HepG2 (cell line): ENCODE results near the gene TTPAL. TPM values are rescaled to one million over a fixed set of nuclear protein-coding genes. Genes with fewer than 3 reads are reported as not detected.

ENCODE experiments used
- EED ChIP-seq: sonication (generic); formaldehyde crosslinking; IDR thresholded peaks from 2 replicates; pipeline ENCODE4 v1.5.0; 2020; ENCODE audit warnings: mild to moderate bottlenecking, missing genetic modification reagents
- FOXK1 ChIP-seq: sonication (generic); formaldehyde crosslinking; IDR thresholded peaks from 2 replicates; pipeline ENCODE4 v1.4.0; 2020; ENCODE audit warnings: low read depth, missing genetic modification reagents, borderline replicate concordance
- NR2F1 ChIP-seq, 2 experiments: fragments of 450-650 bp in 1 of 2; formaldehyde crosslinking in 1 of 2; IDR thresholded peaks; 2 replicates each; pipeline versions ENCODE4 v1.5.0 to v1.6.1; 2016 to 2020; ENCODE audit warnings: mild to moderate bottlenecking in 1 of 2, missing compliant biosample characterization in 1 of 2, missing genetic modification reagents in 1 of 2, moderate library complexity in 1 of 2
- PRMT3 ChIP-seq: sonication (generic); formaldehyde crosslinking; IDR thresholded peaks from 2 replicates; pipeline ENCODE4 v1.8.1; 2022; ENCODE audit warnings: low read depth, mild to moderate bottlenecking, moderate library complexity, missing genetic modification reagents, borderline replicate concordance
- RBM22 ChIP-seq: fragments of 200-400 bp; formaldehyde crosslinking; optimal IDR thresholded peaks from 2 replicates; pipeline ENCODE3; 2017; ENCODE audit warnings: mild to moderate bottlenecking, low read length, moderate library complexity
- SNAI1 ChIP-seq: sonication (generic); formaldehyde crosslinking; IDR thresholded peaks from 2 replicates; pipeline ENCODE4 v1.5.0; 2020; ENCODE audit warnings: mild to moderate bottlenecking, missing genetic modification reagents, borderline replicate concordance
- SRSF4 ChIP-seq: fragments of 200-400 bp; formaldehyde crosslinking; IDR thresholded peaks from one replicate; pipeline ENCODE4 v1.6.1; 2018; ENCODE audit warnings: mild to moderate bottlenecking, low read depth, low read length, moderate library complexity; ENCODE audit not compliant: poor library complexity, severe bottlenecking
- TP53 ChIP-seq: sonication (generic); formaldehyde crosslinking; conservative IDR thresholded peaks from 2 replicates; pipeline ENCODE4 v1.4.0; 2020; ENCODE audit warnings: missing genetic modification reagents
- ZBTB38 ChIP-seq: sonication (generic); formaldehyde crosslinking; IDR thresholded peaks from 2 replicates; pipeline ENCODE4 v1.5.1; 2020; ENCODE audit warnings: mild to moderate bottlenecking, missing genetic modification reagents
- ZFP90 ChIP-seq: sonication (generic); formaldehyde crosslinking; IDR thresholded peaks from 2 replicates; pipeline ENCODE4 v1.8.0; 2022; ENCODE audit warnings: missing genetic modification reagents, mild to moderate bottlenecking, inconsistent platforms, borderline replicate concordance
- ZFYVE20 ChIP-seq: sonication (generic); formaldehyde crosslinking; IDR thresholded peaks from 2 replicates; pipeline ENCODE4 v1.8.0; 2023; ENCODE audit warnings: low read depth, mild to moderate bottlenecking, moderate library complexity, missing genetic modification reagents, borderline replicate concordance
- ZMYM2 ChIP-seq: sonication (generic); formaldehyde crosslinking; IDR thresholded peaks from 2 replicates; pipeline ENCODE4 v1.8.0; 2022; ENCODE audit warnings: mild to moderate bottlenecking, missing genetic modification reagents
- ZNF12 ChIP-seq: sonication (generic); formaldehyde crosslinking; IDR thresholded peaks from 2 replicates; pipeline ENCODE4 v1.5.0; 2020; ENCODE audit warnings: missing genetic modification reagents
- ZNF24 ChIP-seq: fragments of 450-650 bp; IDR thresholded peaks from 2 replicates; pipeline ENCODE4 v1.6.1; 2017; ENCODE audit warnings: antibody characterized with exemption, mild to moderate bottlenecking
- ZNF496 ChIP-seq: sonication (generic); formaldehyde crosslinking; IDR thresholded peaks from 2 replicates; pipeline ENCODE4 v1.8.1; 2023; ENCODE audit warnings: mild to moderate bottlenecking, moderate library complexity, missing genetic modification reagents; ENCODE audit not compliant: insufficient replicate concordance
- ZNF501 ChIP-seq: sonication (generic); formaldehyde crosslinking; IDR thresholded peaks from 2 replicates; pipeline ENCODE4 v1.5.1; 2020; ENCODE audit warnings: mild to moderate bottlenecking, moderate library complexity, missing genetic modification reagents
- ZNF619 ChIP-seq: sonication (generic); formaldehyde crosslinking; IDR thresholded peaks from 2 replicates; pipeline ENCODE4 v1.4.0; 2020; ENCODE audit warnings: mild to moderate bottlenecking, missing genetic modification reagents
- ZNF75D ChIP-seq: sonication (generic); formaldehyde crosslinking; IDR thresholded peaks from 2 replicates; pipeline ENCODE4 v1.8.1; 2023; ENCODE audit warnings: missing genetic modification reagents, mild to moderate bottlenecking, borderline replicate concordance
- ZNF772 ChIP-seq: sonication (generic); formaldehyde crosslinking; IDR thresholded peaks from 2 replicates; pipeline ENCODE4 v1.5.0; 2020; ENCODE audit warnings: mild to moderate bottlenecking, missing genetic modification reagents
- ZNF883 ChIP-seq: sonication (generic); formaldehyde crosslinking; IDR thresholded peaks from 2 replicates; pipeline ENCODE4 v1.5.1; 2020; ENCODE audit warnings: mild to moderate bottlenecking, missing genetic modification reagents; ENCODE audit errors: not compliant biosample characterization
- polyA plus RNA-seq, 8 experiments: library from polyadenylated mRNA; depleted of rRNA in 3 of 8; stranded (reverse) in 7 of 8; unstranded in 1 of 8; fragments of >200 nt; fragmentation: Illumina TruSeq in 4 of 8; extraction: Trizol in 4 of 8; gene quantifications; 2 replicates each; pipeline versions ENCODE4 v1.2.1 to v1.2.3, GENCODE V29; 2011 to 2016; ENCODE audit warnings: low read depth in 4 of 8, missing spikeins in 1 of 8, mixed read lengths in 1 of 8; ENCODE audit not compliant: insufficient read depth in 1 of 8
- total RNA-seq, 5 experiments: library from RNA; depleted of rRNA; stranded (reverse); fragments of >200 nt; fragmentation: Illumina TruSeq; extraction: Trizol; gene quantifications; 2 replicates each; pipeline ENCODE4 v1.2.3, GENCODE V29; 2016; ENCODE audit warnings: low read depth in 1 of 5
- TF ChIP-seq, protein P1 (sequence below): sonication (generic); formaldehyde crosslinking; IDR thresholded peaks from 2 replicates; pipeline ENCODE4 v1.4.0; 2020; ENCODE audit warnings: mild to moderate bottlenecking, missing genetic modification reagents, borderline replicate concordance
- TF ChIP-seq, protein P2 (sequence below): sonication (generic); formaldehyde crosslinking; conservative IDR thresholded peaks from 2 replicates; pipeline ENCODE4 v1.8.0; 2022; ENCODE audit warnings: missing genetic modification reagents

Gene TTPAL
- total and polyA plus RNA-seq, 2 of the 13 experiments (the other 11 are each of a cell fraction or from before 2014, with no cell fraction given): 4.3 to 18.8 TPM

- no peak for TF ChIP-seq PRMT3 (CRISPR knock-in tag)
- TF ChIP-seq ZNF12: no peak
- no peak for TF ChIP-seq SRSF4
- peak; percentile 80 for TF ChIP-seq ZFP90 (CRISPR knock-in tag)
- 0 out of 2 replicates have a peak, but pooled peaks have one; percentile 18 for TF ChIP-seq TP53 (CRISPR knock-in tag)
- no peak for TF ChIP-seq ZNF496
- TF ChIP-seq ZNF772 (CRISPR knock-in tag): no peak
- TF ChIP-seq ZBTB38 (CRISPR knock-in tag): 0 out of 2 replicates have a peak, but pooled peaks have one; percentile 16
- no peak for TF ChIP-seq ZNF883
- TF ChIP-seq, protein P1, sequence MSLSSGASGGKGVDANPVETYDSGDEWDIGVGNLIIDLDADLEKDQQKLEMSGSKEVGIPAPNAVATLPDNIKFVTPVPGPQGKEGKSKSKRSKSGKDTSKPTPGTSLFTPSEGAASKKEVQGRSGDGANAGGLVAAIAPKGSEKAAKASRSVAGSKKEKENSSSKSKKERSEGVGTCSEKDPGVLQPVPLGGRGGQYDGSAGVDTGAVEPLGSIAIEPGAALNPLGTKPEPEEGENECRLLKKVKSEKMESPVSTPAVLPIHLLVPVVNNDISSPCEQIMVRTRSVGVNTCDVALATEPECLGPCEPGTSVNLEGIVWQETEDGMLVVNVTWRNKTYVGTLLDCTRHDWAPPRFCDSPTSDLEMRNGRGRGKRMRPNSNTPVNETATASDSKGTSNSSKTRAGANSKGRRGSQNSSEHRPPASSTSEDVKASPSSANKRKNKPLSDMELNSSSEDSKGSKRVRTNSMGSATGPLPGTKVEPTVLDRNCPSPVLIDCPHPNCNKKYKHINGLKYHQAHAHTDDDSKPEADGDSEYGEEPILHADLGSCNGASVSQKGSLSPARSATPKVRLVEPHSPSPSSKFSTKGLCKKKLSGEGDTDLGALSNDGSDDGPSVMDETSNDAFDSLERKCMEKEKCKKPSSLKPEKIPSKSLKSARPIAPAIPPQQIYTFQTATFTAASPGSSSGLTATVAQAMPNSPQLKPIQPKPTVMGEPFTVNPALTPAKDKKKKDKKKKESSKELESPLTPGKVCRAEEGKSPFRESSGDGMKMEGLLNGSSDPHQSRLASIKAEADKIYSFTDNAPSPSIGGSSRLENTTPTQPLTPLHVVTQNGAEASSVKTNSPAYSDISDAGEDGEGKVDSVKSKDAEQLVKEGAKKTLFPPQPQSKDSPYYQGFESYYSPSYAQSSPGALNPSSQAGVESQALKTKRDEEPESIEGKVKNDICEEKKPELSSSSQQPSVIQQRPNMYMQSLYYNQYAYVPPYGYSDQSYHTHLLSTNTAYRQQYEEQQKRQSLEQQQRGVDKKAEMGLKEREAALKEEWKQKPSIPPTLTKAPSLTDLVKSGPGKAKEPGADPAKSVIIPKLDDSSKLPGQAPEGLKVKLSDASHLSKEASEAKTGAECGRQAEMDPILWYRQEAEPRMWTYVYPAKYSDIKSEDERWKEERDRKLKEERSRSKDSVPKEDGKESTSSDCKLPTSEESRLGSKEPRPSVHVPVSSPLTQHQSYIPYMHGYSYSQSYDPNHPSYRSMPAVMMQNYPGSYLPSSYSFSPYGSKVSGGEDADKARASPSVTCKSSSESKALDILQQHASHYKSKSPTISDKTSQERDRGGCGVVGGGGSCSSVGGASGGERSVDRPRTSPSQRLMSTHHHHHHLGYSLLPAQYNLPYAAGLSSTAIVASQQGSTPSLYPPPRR (CRISPR knock-in tag): no peak
- TF ChIP-seq RBM22: no peak
- no peak for TF ChIP-seq ZFYVE20 (CRISPR knock-in tag)
- TF ChIP-seq ZNF501 (CRISPR knock-in tag): peak; percentile 34
- no peak for TF ChIP-seq SNAI1 (CRISPR knock-in tag)
- no peak for TF ChIP-seq FOXK1 (CRISPR knock-in tag)
- no peak for TF ChIP-seq ZNF619
- TF ChIP-seq, protein P2, sequence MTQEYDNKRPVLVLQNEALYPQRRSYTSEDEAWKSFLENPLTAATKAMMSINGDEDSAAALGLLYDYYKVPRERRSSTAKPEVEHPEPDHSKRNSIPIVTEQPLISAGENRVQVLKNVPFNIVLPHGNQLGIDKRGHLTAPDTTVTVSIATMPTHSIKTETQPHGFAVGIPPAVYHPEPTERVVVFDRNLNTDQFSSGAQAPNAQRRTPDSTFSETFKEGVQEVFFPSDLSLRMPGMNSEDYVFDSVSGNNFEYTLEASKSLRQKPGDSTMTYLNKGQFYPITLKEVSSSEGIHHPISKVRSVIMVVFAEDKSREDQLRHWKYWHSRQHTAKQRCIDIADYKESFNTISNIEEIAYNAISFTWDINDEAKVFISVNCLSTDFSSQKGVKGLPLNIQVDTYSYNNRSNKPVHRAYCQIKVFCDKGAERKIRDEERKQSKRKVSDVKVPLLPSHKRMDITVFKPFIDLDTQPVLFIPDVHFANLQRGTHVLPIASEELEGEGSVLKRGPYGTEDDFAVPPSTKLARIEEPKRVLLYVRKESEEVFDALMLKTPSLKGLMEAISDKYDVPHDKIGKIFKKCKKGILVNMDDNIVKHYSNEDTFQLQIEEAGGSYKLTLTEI: no peak
- TF ChIP-seq NR2F1 (CRISPR knock-in tag; IDR thresholded peaks at IDR 0.05): no peak
- 0 out of 2 replicates have a peak, but pooled peaks have one; percentile 79 for TF ChIP-seq ZNF24
- no peak for TF ChIP-seq ZMYM2 (CRISPR knock-in tag)
- TF ChIP-seq ZNF75D: no peak
- TF ChIP-seq EED (CRISPR knock-in tag): no peak
Measured at GRCh38 chr20:44442298-44443070, 33.2 kb upstream of the TTPAL start (continued).
